OCI-LY7 (cell line): ENCODE measurements around the gene MCF2L2. TPM values are rescaled to one million over a fixed set of nuclear protein-coding genes. Genes with fewer than 3 reads are reported as not detected.
"Not testable (repeated sequence)": the region's sequence is repeated elsewhere in the genome, so short reads cannot be mapped to it uniquely, and the experiment has no call there.

ENCODE experiments used
- BruUV-seq: library from RNA; stranded (reverse); fragments of 400-500 nt; replicated peaks from 2 replicates; lab custom pipeline; 2021; lab: Mats Ljungman, UMichigan
- CTCF ChIA-PET: fragments of 300-600 bp; sonication (Branson Sonifier 250); formaldehyde crosslinking; loops from one replicate; lab custom pipeline; 2022; ENCODE audit warnings: antibody characterized with exemption; ENCODE audit not compliant: unreplicated experiment; lab: Charles Lee
- POLR2A ChIA-PET: fragments of 300-600 bp; sonication (Branson Sonifier 250); formaldehyde crosslinking; loops from one replicate; lab custom pipeline; 2022; ENCODE audit warnings: antibody characterized with exemption; lab: Charles Lee
- DNase-seq: peaks from one replicate; pipeline ENCODE4 v3.0.0-alpha.2; 2015; ENCODE audit warnings: low spot score
- H2AFZ ChIP-seq: fragments of 200-600 bp; sonication (generic), shearing (Covaris generic); 2 replicates; pipeline ENCODE4 v1.6.1; 2014; ENCODE audit warnings: mild to moderate bottlenecking, antibody characterized with exemption, low read length, moderate library complexity
- H3K27ac ChIP-seq: fragments of 200-600 bp; sonication (generic); 2 replicates; pipeline ENCODE4 v1.5.1; 2014; ENCODE audit warnings: mixed run types, low read depth, mild to moderate bottlenecking, moderate library complexity, low read length, inconsistent platforms; ENCODE audit not compliant: poor library complexity, severe bottlenecking
- H3K36me3 ChIP-seq: fragments of 200-600 bp; sonication (generic); 2 replicates; pipeline ENCODE4 v1.6.1; 2014; ENCODE audit warnings: mild to moderate bottlenecking, antibody characterized with exemption, low read length, moderate library complexity, mixed read lengths; ENCODE audit not compliant: insufficient read depth
- H3K4me1 ChIP-seq: fragments of 200-600 bp; sonication (generic); 2 replicates; pipeline ENCODE4 v1.5.1; 2014; ENCODE audit warnings: mild to moderate bottlenecking, low read length; ENCODE audit not compliant: insufficient read depth, poor library complexity, severe bottlenecking
- H3K4me2 ChIP-seq: fragments of 200-600 bp; sonication (generic); 2 replicates; pipeline ENCODE4 v1.6.1; 2014; ENCODE audit warnings: mild to moderate bottlenecking, low read length
- H3K4me3 ChIP-seq: fragments of 200-600 bp; sonication (generic); 2 replicates; pipeline ENCODE4 v1.5.1; 2014; ENCODE audit warnings: mild to moderate bottlenecking, low read depth, low read length; ENCODE audit not compliant: poor library complexity, severe bottlenecking
- H3K79me2 ChIP-seq: fragments of 200-600 bp; sonication (generic); 2 replicates; pipeline ENCODE4 v1.6.1; 2016; ENCODE audit warnings: low read depth, mild to moderate bottlenecking, low read length, moderate library complexity, mixed read lengths; ENCODE audit not compliant: insufficient read depth
- H3K9me2 ChIP-seq: fragments of 200-600 bp; sonication (generic); 2 replicates; pipeline ENCODE4 v1.6.1; 2016; ENCODE audit warnings: mild to moderate bottlenecking, low read length, mixed read lengths; ENCODE audit not compliant: insufficient read depth
- H3K9me3 ChIP-seq: fragments of 200-600 bp; sonication (generic); 2 replicates; pipeline ENCODE4 v1.6.1; 2014; ENCODE audit warnings: mild to moderate bottlenecking, mixed run types, low read length, mixed read lengths
- H4K20me1 ChIP-seq: fragments of 200-600 bp; sonication (generic); 2 replicates; pipeline ENCODE4 v1.6.1; 2014; ENCODE audit warnings: mild to moderate bottlenecking, antibody characterized with exemption, low read length, moderate library complexity, mixed read lengths; ENCODE audit not compliant: insufficient read depth
- EZH2phosphoT487 ChIP-seq: fragments of 200-600 bp; sonication (generic); IDR thresholded peaks from 2 replicates; pipeline ENCODE4 v1.6.1; 2018; ENCODE audit warnings: low read depth, borderline replicate concordance, mild to moderate bottlenecking, mixed run types, antibody characterized with exemption, low read length, moderate library complexity, mixed read lengths
- intact Hi-C: fragments of 100-400 bp; cut with micrococcal nuclease; formaldehyde crosslinking; loops from one replicate; pipeline ENCODE4 v1.10.0; 2022; ENCODE audit not compliant: unreplicated experiment
- total RNA-seq, 2 experiments: library from RNA; depleted of rRNA in 1 of 2; stranded (reverse); fragments of >200 nt in 1 of 2; shearing (Covaris generic) in 1 of 2; gene quantifications; 2 replicates each; pipeline ENCODE4 v1.2.3, GENCODE V29; 2014 to 2022
- TF ChIP-seq, protein P1 (sequence below): fragments of 200-600 bp; sonication (generic); conservative IDR thresholded peaks from 2 replicates; pipeline ENCODE4 v1.5.1; 2014; ENCODE audit warnings: mild to moderate bottlenecking, antibody characterized with exemption, low read length, moderate library complexity, mixed read lengths

MCF2L2 gene
- total RNA-seq, 2 experiments from 2014 or later: 6.6 to 8.0 TPM

DNA sequence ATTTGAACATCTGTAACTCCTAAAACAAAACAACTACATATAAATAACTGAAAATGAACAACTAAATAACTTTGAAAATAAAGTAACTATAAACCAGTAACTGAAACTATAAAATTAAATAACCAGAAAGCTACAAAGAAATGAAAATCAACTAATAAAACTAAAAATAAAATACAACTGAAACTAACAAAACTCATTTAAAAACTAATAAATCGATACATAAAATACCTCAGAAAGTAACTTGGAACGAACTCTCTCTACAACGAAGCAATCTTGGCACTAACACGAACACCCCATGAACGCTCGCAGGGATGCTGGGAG lies 249.9 kb downstream of the MCF2L2 start:
- Histone ChIP-seq H3K9me3 (no peaks in the 10 kb centered on the region), H4K20me1 (no peaks in the 10 kb centered on the region), H3K27ac (no peak overlapping the region), H3K36me3 (no peaks in the 10 kb centered on the region), H3K4me1 (no peaks in the 10 kb centered on the region), H3K79me2 (no peaks in the 10 kb centered on the region), H2AFZ (no peak overlapping the region), H3K4me3 (no peak overlapping the region), H3K9me2 (no peaks in the 10 kb centered on the region), H3K4me2 (no peak overlapping the region)
- no peak for DNase-seq
- TF ChIP-seq, protein P1, sequence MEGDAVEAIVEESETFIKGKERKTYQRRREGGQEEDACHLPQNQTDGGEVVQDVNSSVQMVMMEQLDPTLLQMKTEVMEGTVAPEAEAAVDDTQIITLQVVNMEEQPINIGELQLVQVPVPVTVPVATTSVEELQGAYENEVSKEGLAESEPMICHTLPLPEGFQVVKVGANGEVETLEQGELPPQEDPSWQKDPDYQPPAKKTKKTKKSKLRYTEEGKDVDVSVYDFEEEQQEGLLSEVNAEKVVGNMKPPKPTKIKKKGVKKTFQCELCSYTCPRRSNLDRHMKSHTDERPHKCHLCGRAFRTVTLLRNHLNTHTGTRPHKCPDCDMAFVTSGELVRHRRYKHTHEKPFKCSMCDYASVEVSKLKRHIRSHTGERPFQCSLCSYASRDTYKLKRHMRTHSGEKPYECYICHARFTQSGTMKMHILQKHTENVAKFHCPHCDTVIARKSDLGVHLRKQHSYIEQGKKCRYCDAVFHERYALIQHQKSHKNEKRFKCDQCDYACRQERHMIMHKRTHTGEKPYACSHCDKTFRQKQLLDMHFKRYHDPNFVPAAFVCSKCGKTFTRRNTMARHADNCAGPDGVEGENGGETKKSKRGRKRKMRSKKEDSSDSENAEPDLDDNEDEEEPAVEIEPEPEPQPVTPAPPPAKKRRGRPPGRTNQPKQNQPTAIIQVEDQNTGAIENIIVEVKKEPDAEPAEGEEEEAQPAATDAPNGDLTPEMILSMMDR: no peak
- TF ChIP-seq EZH2phosphoT487: no peak
- ChIA-PET CTCF (no interaction called here), POLR2A (no interaction called here)
- intact Hi-C loops: no loop called here
- no TSS peak for BruUV-seq

DNA sequence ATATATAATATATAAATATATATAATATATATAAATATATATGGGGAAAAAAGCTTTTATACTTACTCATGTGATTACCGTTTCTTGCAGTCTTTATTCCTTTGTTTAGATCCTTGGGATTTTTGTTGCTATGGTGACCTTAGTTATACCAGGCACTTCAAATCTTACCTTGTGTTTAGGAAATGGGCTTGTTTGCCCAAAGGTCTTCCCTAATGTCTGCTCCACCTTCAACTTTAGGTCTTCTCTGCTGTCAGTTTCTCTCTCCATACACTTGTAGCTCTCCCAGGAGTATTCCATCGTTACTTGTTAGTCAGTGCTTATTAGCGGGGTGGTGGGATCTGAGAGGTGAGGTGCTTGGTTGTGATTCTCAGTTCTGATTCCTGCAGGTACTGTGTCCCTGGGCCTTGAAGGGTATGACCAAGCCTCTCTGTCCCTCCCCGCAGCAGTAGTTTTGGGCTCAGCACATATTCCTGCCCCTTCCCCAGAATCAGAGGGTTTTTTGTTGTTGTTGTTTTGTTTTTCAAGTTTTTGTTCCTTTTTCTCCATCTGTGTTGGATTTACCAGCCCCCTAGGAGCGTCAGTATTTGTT lies 256.3 kb downstream of the MCF2L2 start:
- Histone ChIP-seq H3K4me3 (no peak overlapping the region), H3K4me1 (no peaks in the 10 kb centered on the region), H3K79me2 (no peaks in the 10 kb centered on the region), H2AFZ (no peak overlapping the region), H3K9me3 (no peaks in the 10 kb centered on the region), H3K4me2 (no peak overlapping the region), H3K36me3 (no peaks in the 10 kb centered on the region), H3K9me2 (no peaks in the 10 kb centered on the region), H3K27ac (no peak overlapping the region), H4K20me1 (no peaks in the 10 kb centered on the region)
- BruUV-seq: no TSS peak
- intact Hi-C loops: no loop called here
- ChIA-PET POLR2A (no interaction called here), CTCF (no interaction called here)
- TF ChIP-seq, protein P1: no peak
- TF ChIP-seq EZH2phosphoT487: no peak
- DNase-seq: no peak

DNA sequence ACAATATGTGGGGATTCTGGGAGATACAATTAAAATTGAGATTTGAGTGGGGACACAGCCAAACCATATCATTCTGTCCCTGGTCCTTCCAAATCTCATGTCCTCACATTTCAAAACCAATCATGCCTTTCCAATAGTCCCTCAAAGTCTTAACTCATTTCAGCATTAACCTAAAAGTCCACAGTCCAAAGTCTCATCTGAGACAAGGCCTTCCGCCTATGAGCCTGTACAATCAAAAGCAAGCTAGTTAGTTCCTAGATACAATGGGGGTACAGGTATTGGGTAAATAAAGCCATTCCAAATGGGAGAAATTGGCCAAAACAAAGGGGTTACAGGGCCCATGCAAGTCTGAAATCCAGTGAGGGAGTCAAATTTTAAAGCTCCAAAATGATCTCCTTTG lies 260.4 kb downstream of the MCF2L2 start:
- CTCF ChIA-PET, H3K9me3 ChIP-seq, H3K4me2 ChIP-seq, H3K27ac ChIP-seq, H2AFZ ChIP-seq, H3K4me3 ChIP-seq, intact Hi-C loops, H3K4me1 ChIP-seq, H4K20me1 ChIP-seq, BruUV-seq, H3K36me3 ChIP-seq, H3K9me2 ChIP-seq, DNase-seq, POLR2A ChIA-PET, H3K79me2 ChIP-seq: not testable (repeated sequence)
